GM12878 (cell line): ENCODE data around the gene PDE3B. TPM values are rescaled to one million over a fixed set of nuclear protein-coding genes. Genes with fewer than 3 reads are reported as not detected.

Source experiments
- ATAC-seq: fragments of 200-7000 bp; cut with Tn5 transposase; 3 replicates; pipeline ENCODE4 v1.9.1; 2020; ENCODE audit warnings: mild to moderate bottlenecking, moderate library complexity
- BruUV-seq: library from RNA; stranded (reverse); fragments of 400-500 nt; replicated peaks from 2 replicates; lab custom pipeline; 2021; lab: Mats Ljungman, UMichigan
- CTCF ChIA-PET: fragments of 300-600 bp; sonication (Branson Sonifier 250); formaldehyde crosslinking; extraction: SDS; loops from one replicate; lab custom pipeline; 2021; ENCODE audit warnings: inconsistent platforms; lab: Yijun Ruan, JAX
- POLR2A ChIA-PET: fragments of 350-600 bp; formaldehyde crosslinking; extraction: SDS; loops from one replicate; lab custom pipeline; 2021; ENCODE audit warnings: inconsistent platforms; lab: Charles Lee
- RAD21 ChIA-PET: fragments of 300-600 bp; sonication (Branson Sonifier 250); formaldehyde crosslinking; loops from one replicate; lab custom pipeline; 2023; ENCODE audit warnings: antibody characterized with exemption; ENCODE audit not compliant: unreplicated experiment; lab: Charles Lee
- SMC1A ChIA-PET: fragments of 300-600 bp; sonication (Branson Sonifier 250); formaldehyde crosslinking; loops from one replicate; lab custom pipeline; 2023; ENCODE audit not compliant: unreplicated experiment, uncharacterized antibody; lab: Charles Lee
- DNase-seq: peaks from one replicate; pipeline ENCODE4 v3.0.0-alpha.2; 2011; ENCODE audit warnings: low read depth, low spot score
- FAIRE-seq: peaks from 3 replicates; lab custom pipeline; 2011; peaks lifted over from hg19 to GRCh38; lab: Jason Lieb, UNC
- H2AFZ ChIP-seq: 2 replicates; pipeline ENCODE4 v1.6.0; 2011; ENCODE audit warnings: low read depth, low read length, control low read depth; ENCODE audit not compliant: control insufficient read depth
- H3K27ac ChIP-seq: 2 replicates; pipeline ENCODE4 v1.5.1; 2011; ENCODE audit warnings: control low read depth; ENCODE audit not compliant: control insufficient read depth, insufficient read depth
- H3K27me3 ChIP-seq, 2 experiments: replicated peaks in 1 of 2; 2 replicates each; pipeline versions ENCODE4 v1.6.0 to v1.6.1; 2011; ENCODE audit warnings: low read length in 1 of 2; ENCODE audit not compliant: control insufficient read depth in 2 of 2, insufficient read depth in 2 of 2
- H3K36me3 ChIP-seq, 2 experiments: 2 replicates each; pipeline ENCODE4 v1.5.1; 2011; ENCODE audit warnings: low read length in 1 of 2; ENCODE audit not compliant: control insufficient read depth in 2 of 2, insufficient read depth in 2 of 2
- H3K4me1 ChIP-seq: 2 replicates; pipeline ENCODE4 v1.6.1; 2011; ENCODE audit warnings: mild to moderate bottlenecking, low read length, moderate library complexity, mixed read lengths; ENCODE audit not compliant: control insufficient read depth, insufficient read depth
- H3K4me2 ChIP-seq: 2 replicates; pipeline ENCODE4 v1.6.0; 2011; ENCODE audit warnings: control low read depth; ENCODE audit not compliant: control insufficient read depth, insufficient read depth
- H3K4me3 ChIP-seq: fragments of 200-600 bp; sonication (generic); 2 replicates; pipeline ENCODE4 v1.5.1; 2016
- H3K79me2 ChIP-seq: 2 replicates; pipeline ENCODE4 v1.6.0; 2011; ENCODE audit warnings: low read length; ENCODE audit not compliant: control insufficient read depth, insufficient read depth
- H3K9ac ChIP-seq: 2 replicates; pipeline ENCODE4 v1.8.0; 2011; ENCODE audit warnings: low read length, control low read depth, mixed read lengths; ENCODE audit not compliant: control insufficient read depth, insufficient read depth
- H3K9me3 ChIP-seq: replicated peaks from 3 replicates; pipeline ENCODE4 v1.5.1; 2011; ENCODE audit warnings: mild to moderate bottlenecking, low read length; ENCODE audit not compliant: control insufficient read depth, insufficient read depth
- H4K20me1 ChIP-seq: 2 replicates; pipeline ENCODE4 v1.6.0; 2011; ENCODE audit not compliant: control insufficient read depth, insufficient read depth
- GABPA ChIP-seq: IDR thresholded peaks from 2 replicates; pipeline ENCODE4 v1.6.1; 2014; ENCODE audit warnings: antibody characterized with exemption, low read depth, mild to moderate bottlenecking, inconsistent platforms
- IRF4 ChIP-seq: IDR thresholded peaks from 2 replicates; pipeline ENCODE4 v1.6.1; 2011; ENCODE audit warnings: low read depth, low read length
- LARP7 ChIP-seq: fragments of 450-650 bp; IDR thresholded peaks from 2 replicates; pipeline ENCODE4 v1.6.1; 2017; ENCODE audit warnings: mild to moderate bottlenecking
- MEF2B ChIP-seq: fragments of 450-650 bp; IDR thresholded peaks from 2 replicates; pipeline ENCODE4 v1.6.1; 2018; ENCODE audit warnings: mild to moderate bottlenecking, moderate library complexity; ENCODE audit not compliant: partially characterized antibody, poor library complexity, severe bottlenecking
- TARDBP ChIP-seq: IDR thresholded peaks from 2 replicates; pipeline ENCODE4 v1.6.1; 2016; ENCODE audit warnings: borderline replicate concordance
- TCF3 ChIP-seq: IDR thresholded peaks from 2 replicates; pipeline ENCODE4 v1.6.1; 2012; ENCODE audit warnings: low read depth, mild to moderate bottlenecking, low read length, borderline replicate concordance; ENCODE audit not compliant: insufficient read depth
- YY1 ChIP-seq: IDR thresholded peaks from 2 replicates; pipeline ENCODE4 v1.6.1; 2011; ENCODE audit warnings: low read depth, mild to moderate bottlenecking, low read length
- in situ Hi-C: fragments of 300-500 bp; cut with MboI; formaldehyde crosslinking; loops from 9 replicates; pipeline ENCODE4 v1.14.3; 2018; ENCODE audit warnings: mixed read lengths
- intact Hi-C: fragments of 100-400 bp; cut with micrococcal nuclease; formaldehyde crosslinking; loops from one replicate; pipeline ENCODE4 v1.14.2; 2022; ENCODE audit not compliant: unreplicated experiment
- polyA plus RNA-seq, 11 experiments: library from polyadenylated mRNA; depleted of rRNA in 4 of 11; unstranded in 6 of 11; stranded (reverse) in 5 of 11; fragments of >200 nt; fragmentation: Nextera tagmentation in 4 of 11; fragmentation: Illumina TruSeq in 1 of 11; extraction: Ambion mirVana in 4 of 11; extraction: Trizol in 1 of 11; gene quantifications; 1 replicate in 1 of 11; 2 replicates in 10 of 11; pipeline versions ENCODE4 v1.2.1 to v1.2.3, GENCODE V29; 2011 to 2016; ENCODE audit warnings: inconsistent platforms in 2 of 11, missing spikeins in 2 of 11, low read depth in 1 of 11
- total RNA-seq, 4 experiments: library from RNA; depleted of rRNA in 3 of 4; stranded (reverse); fragments of >200 nt in 3 of 4; fragmentation: Illumina TruSeq in 1 of 4; extraction: Trizol in 1 of 4; gene quantifications; 2 replicates each; pipeline versions ENCODE4 v1.2.1 to v1.2.3, GENCODE V29; 2013 to 2021
- TF ChIP-seq, protein P1 (sequence below): fragments of 450-650 bp; IDR thresholded peaks from 2 replicates; pipeline ENCODE4 v1.6.1; 2016; ENCODE audit warnings: mild to moderate bottlenecking, moderate library complexity, borderline replicate concordance
- TF ChIP-seq, protein P2 (sequence below): IDR thresholded peaks from 2 replicates; pipeline ENCODE4 v1.6.1; 2011; ENCODE audit warnings: low read depth, mild to moderate bottlenecking, low read length, moderate library complexity, borderline replicate concordance; ENCODE audit errors: extremely low read depth
- TF ChIP-seq, protein P3 (sequence below): IDR thresholded peaks from 2 replicates; pipeline ENCODE4 v1.6.1; 2012; ENCODE audit warnings: mild to moderate bottlenecking, low read depth, low read length

Gene PDE3B
- total and polyA plus RNA-seq, 10 of the 15 experiments (the other 5 are each of a cell fraction or from before 2014, with no cell fraction given): 0.04 to 3.1 (median 1.9) TPM

DNA sequence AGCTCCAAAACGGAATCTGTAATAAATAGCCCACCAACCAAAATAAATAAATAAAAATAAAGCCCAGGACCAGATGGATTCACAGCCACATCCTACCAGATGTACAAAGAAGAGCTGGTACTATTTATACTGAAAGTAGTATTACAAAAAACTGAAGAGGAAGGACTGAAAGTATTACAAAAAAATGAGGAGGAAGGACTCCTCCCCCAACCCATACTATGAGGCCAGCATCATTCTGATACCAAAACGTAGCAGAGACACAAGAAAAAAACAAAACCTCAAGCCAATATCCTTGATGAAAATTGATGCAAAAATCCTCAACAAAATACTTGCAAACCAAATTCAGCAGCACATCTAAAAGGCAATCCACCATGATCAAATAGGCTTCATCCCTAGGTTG lies 183.0 kb downstream of the PDE3B start (continued):
- no peak for TF ChIP-seq IRF4
- TF ChIP-seq, all 136 proteins: peak for 0

DNA sequence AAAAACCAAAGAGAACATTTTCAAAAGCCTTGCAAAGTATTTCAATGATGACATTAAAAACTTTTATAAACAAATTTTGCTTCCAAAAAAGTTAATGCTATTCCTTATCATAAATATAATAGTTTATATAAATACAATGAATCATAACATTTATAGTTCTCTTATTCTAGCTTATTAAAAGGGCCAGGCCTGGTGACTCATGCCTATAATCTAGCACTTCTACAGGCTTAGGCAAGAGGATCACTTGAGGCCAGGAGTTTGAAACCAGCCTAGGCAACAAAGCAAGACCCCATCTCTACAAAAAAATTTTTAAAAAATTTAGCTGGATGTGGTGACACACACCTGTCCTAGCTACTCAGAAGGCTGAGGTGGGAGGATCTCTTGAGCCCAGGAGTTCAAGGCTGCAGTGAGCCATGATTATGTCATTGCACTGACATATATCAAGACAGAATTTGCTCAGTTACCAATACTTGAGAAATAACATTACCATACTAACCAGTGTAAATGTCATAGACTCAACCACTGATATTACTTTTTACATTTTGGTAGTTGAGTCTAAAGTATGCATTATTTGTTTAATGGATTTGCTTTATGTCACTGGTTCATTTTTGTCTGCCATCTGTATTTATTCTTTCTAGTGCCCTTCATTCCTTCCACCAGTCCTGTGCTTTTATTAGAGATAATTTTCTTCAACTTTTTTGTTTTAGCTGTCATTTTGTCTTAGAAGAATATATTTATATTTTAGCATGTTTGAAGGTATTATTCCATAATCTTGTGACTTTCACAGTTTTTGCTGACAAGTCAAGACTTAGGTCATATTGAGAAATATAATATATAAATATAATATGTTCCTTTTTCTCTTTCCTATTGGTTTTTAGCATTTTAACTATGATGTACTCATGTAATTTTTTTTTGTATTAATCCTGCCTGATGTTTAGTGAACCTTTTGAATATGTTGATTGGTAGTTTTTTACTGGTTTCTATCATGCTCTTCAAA lies 192.2 kb downstream of the PDE3B start:
- POLR2A ChIA-PET: no interaction called here
- TF ChIP-seq, protein P1, sequence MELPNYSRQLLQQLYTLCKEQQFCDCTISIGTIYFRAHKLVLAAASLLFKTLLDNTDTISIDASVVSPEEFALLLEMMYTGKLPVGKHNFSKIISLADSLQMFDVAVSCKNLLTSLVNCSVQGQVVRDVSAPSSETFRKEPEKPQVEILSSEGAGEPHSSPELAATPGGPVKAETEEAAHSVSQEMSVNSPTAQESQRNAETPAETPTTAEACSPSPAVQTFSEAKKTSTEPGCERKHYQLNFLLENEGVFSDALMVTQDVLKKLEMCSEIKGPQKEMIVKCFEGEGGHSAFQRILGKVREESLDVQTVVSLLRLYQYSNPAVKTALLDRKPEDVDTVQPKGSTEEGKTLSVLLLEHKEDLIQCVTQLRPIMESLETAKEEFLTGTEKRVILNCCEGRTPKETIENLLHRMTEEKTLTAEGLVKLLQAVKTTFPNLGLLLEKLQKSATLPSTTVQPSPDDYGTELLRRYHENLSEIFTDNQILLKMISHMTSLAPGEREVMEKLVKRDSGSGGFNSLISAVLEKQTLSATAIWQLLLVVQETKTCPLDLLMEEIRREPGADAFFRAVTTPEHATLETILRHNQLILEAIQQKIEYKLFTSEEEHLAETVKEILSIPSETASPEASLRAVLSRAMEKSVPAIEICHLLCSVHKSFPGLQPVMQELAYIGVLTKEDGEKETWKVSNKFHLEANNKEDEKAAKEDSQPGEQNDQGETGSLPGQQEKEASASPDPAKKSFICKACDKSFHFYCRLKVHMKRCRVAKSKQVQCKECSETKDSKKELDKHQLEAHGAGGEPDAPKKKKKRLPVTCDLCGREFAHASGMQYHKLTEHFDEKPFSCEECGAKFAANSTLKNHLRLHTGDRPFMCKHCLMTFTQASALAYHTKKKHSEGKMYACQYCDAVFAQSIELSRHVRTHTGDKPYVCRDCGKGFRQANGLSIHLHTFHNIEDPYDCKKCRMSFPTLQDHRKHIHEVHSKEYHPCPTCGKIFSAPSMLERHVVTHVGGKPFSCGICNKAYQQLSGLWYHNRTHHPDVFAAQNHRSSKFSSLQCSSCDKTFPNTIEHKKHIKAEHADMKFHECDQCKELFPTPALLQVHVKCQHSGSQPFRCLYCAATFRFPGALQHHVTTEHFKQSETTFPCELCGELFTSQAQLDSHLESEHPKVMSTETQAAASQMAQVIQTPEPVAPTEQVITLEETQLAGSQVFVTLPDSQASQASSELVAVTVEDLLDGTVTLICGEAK: no peak
- no peak for TF ChIP-seq TARDBP
- TF ChIP-seq MEF2B: no peak
- TF ChIP-seq, protein P2, sequence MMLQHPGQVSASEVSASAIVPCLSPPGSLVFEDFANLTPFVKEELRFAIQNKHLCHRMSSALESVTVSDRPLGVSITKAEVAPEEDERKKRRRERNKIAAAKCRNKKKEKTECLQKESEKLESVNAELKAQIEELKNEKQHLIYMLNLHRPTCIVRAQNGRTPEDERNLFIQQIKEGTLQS: no peak
- no peak for TF ChIP-seq GABPA
- TF ChIP-seq YY1: no peak
- no peak for TF ChIP-seq TCF3
- TF ChIP-seq, protein P3, sequence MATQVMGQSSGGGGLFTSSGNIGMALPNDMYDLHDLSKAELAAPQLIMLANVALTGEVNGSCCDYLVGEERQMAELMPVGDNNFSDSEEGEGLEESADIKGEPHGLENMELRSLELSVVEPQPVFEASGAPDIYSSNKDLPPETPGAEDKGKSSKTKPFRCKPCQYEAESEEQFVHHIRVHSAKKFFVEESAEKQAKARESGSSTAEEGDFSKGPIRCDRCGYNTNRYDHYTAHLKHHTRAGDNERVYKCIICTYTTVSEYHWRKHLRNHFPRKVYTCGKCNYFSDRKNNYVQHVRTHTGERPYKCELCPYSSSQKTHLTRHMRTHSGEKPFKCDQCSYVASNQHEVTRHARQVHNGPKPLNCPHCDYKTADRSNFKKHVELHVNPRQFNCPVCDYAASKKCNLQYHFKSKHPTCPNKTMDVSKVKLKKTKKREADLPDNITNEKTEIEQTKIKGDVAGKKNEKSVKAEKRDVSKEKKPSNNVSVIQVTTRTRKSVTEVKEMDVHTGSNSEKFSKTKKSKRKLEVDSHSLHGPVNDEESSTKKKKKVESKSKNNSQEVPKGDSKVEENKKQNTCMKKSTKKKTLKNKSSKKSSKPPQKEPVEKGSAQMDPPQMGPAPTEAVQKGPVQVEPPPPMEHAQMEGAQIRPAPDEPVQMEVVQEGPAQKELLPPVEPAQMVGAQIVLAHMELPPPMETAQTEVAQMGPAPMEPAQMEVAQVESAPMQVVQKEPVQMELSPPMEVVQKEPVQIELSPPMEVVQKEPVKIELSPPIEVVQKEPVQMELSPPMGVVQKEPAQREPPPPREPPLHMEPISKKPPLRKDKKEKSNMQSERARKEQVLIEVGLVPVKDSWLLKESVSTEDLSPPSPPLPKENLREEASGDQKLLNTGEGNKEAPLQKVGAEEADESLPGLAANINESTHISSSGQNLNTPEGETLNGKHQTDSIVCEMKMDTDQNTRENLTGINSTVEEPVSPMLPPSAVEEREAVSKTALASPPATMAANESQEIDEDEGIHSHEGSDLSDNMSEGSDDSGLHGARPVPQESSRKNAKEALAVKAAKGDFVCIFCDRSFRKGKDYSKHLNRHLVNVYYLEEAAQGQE: no peak
- TF ChIP-seq LARP7: no peak
- no peak overlapping the region for H2AFZ ChIP-seq
- H3K4me1 ChIP-seq: no peaks in the 10 kb centered on the region
- H3K79me2 ChIP-seq: no peaks in the 10 kb centered on the region
- ATAC-seq: no peak
- H3K4me3 ChIP-seq: no peak overlapping the region
- FAIRE-seq: no peak
- H3K9me3 ChIP-seq: no peaks in the 10 kb centered on the region
- H4K20me1 ChIP-seq: no peaks in the 10 kb centered on the region
- RAD21 ChIA-PET: no interaction called here
- H3K4me2 ChIP-seq: no peak overlapping the region
- in situ Hi-C loops: no loop called here
- no peaks in the 10 kb centered on the region for H3K36me3 ChIP-seq
- no peaks in the 10 kb centered on the region for H3K27me3 ChIP-seq
- no peak overlapping the region for H3K27ac ChIP-seq
- SMC1A ChIA-PET: interaction anchor here (0.6 kb wide), 1 partner anchor 228 kb away, joined by 3 read pairs; no protein-coding TSS in a partner anchor
- no peak overlapping the region for H3K9ac ChIP-seq
- BruUV-seq: no TSS peak
- CTCF ChIA-PET: interaction anchor here (1.1 kb wide), 1 partner anchor 171 kb away, joined by 4 read pairs; no protein-coding TSS in a partner anchor
- DNase-seq: no peak
- intact Hi-C loops: no loop called here
